NCI-H82 treated with DMSO at 0.1 percent for 48 hours (cell line): ENCODE results near the gene ZBTB5.
"Not testable (repeated sequence)": the region's sequence is repeated elsewhere in the genome, so short reads cannot be mapped to it uniquely, and the experiment has no call there.

ENCODE experiments used
- DNase-seq: peaks from one replicate; lab custom pipeline; 2025; ENCODE audit not compliant: unreplicated experiment; lab: John Stamatoyannopoulos, UW

The ZBTB5 gene

GRCh38 chr9:37465249-37466036 lies at the start of gene ZBTB5:
Gene ZBTB5 (minus strand): TSS chr9:37465450. CDS start chr9:37442551, 22,899 bp downstream.
- DNase-seq, result peak; percentile 98

GRCh38 chr9:37514999-37515398 lies 49.7 kb upstream of the ZBTB5 start:
- no peak for DNase-seq

- not testable (repeated sequence) for DNase-seq
Observed at GRCh38 chr9:37514415-37514814, 49.2 kb upstream of the ZBTB5 start.

GRCh38 chr9:37512437-37512836 lies 47.2 kb upstream of the ZBTB5 start:
- DNase-seq, result no peak

GRCh38 chr9:37511016-37512010 lies 46.1 kb upstream of the ZBTB5 start:
- DNase-seq, result no peak

GRCh38 chr9:37510053-37510452 lies 44.8 kb upstream of the ZBTB5 start:
- not testable (repeated sequence) for DNase-seq

GRCh38 chr9:37509536-37509935 lies 44.3 kb upstream of the ZBTB5 start:
- no peak for DNase-seq

- no peak for DNase-seq
Observed at GRCh38 chr9:37508834-37509206, 43.6 kb upstream of the ZBTB5 start.

GRCh38 chr9:37508135-37508833 lies 43.0 kb upstream of the ZBTB5 start:
- no peak for DNase-seq

- DNase-seq, result no peak
Observed at GRCh38 chr9:37507566-37508134, 42.4 kb upstream of the ZBTB5 start.

- no peak for DNase-seq
Observed at GRCh38 chr9:37504605-37505004, 39.4 kb upstream of the ZBTB5 start.

GRCh38 chr9:37503736-37504135 lies 38.5 kb upstream of the ZBTB5 start:
- no peak for DNase-seq

GRCh38 chr9:37501957-37502596 lies 36.8 kb upstream of the ZBTB5 start:
- no peak for DNase-seq

GRCh38 chr9:37499297-37499696 lies 34.0 kb upstream of the ZBTB5 start:
- DNase-seq, result no peak

- no peak for DNase-seq
Observed at GRCh38 chr9:37498457-37498856, 33.2 kb upstream of the ZBTB5 start.

- DNase-seq, result no peak
Observed at GRCh38 chr9:37497320-37497719, 32.1 kb upstream of the ZBTB5 start.

GRCh38 chr9:37496020-37496419 lies 30.8 kb upstream of the ZBTB5 start:
- DNase-seq, result no peak

GRCh38 chr9:37495571-37495970 lies 30.3 kb upstream of the ZBTB5 start:
- DNase-seq, result no peak

GRCh38 chr9:37491939-37492338 lies 26.7 kb upstream of the ZBTB5 start:
- no peak for DNase-seq
